Measurements from ENCODE around the gene RNU1-3. TPM values are rescaled to one million over a fixed set of nuclear protein-coding genes. Genes with fewer than 3 reads are reported as not detected.

Gene RNU1-3
- total and polyA plus RNA-seq, 2 of the 13 experiments (the other 11 are each of a cell fraction or from before 2014, with no cell fraction given), result under 0.01 to 11,018 TPM

DNA sequence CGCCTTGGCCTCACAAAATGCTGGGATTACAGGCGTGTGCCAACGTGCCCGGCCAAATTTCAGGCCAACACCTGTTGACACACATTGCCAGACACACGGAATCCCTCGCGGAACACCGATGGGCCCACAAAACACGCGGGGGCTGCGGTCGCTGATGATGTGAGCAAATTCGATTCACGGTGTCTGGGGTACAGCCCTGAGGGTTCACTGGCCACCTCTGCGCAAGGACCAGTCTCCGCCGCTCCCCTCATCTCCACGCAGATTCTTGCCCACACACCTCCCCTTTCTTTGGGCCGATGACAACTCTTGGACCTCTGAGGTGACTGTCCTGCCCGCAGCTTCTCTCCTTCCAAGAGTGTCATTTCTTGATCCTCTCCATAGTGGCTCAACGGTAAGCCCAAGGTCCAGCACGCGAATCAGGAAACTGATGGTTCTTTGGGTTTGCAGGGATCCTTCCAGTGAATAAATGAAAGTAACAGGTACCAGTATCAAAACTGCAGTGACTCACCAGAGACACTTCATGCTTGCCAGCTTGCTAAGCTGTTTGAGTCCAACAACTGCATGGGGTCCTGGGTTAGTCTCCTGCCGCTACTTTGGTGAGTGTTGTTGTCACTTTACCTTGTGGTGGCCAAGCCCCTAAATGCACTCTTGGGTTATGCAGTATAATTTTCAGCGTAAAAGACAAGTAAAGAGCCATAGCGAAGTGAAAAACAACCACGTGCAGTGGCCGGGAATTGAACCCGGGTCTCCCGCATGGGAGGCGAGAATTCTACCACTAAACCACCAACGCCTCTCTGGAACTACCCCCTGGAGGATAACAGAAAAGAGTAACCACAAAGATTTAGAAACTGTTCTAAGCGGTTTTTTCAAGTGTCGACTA, 11.0 kb upstream of the RNU1-3 start (continued):
- TF ChIP-seq, protein P1, sequence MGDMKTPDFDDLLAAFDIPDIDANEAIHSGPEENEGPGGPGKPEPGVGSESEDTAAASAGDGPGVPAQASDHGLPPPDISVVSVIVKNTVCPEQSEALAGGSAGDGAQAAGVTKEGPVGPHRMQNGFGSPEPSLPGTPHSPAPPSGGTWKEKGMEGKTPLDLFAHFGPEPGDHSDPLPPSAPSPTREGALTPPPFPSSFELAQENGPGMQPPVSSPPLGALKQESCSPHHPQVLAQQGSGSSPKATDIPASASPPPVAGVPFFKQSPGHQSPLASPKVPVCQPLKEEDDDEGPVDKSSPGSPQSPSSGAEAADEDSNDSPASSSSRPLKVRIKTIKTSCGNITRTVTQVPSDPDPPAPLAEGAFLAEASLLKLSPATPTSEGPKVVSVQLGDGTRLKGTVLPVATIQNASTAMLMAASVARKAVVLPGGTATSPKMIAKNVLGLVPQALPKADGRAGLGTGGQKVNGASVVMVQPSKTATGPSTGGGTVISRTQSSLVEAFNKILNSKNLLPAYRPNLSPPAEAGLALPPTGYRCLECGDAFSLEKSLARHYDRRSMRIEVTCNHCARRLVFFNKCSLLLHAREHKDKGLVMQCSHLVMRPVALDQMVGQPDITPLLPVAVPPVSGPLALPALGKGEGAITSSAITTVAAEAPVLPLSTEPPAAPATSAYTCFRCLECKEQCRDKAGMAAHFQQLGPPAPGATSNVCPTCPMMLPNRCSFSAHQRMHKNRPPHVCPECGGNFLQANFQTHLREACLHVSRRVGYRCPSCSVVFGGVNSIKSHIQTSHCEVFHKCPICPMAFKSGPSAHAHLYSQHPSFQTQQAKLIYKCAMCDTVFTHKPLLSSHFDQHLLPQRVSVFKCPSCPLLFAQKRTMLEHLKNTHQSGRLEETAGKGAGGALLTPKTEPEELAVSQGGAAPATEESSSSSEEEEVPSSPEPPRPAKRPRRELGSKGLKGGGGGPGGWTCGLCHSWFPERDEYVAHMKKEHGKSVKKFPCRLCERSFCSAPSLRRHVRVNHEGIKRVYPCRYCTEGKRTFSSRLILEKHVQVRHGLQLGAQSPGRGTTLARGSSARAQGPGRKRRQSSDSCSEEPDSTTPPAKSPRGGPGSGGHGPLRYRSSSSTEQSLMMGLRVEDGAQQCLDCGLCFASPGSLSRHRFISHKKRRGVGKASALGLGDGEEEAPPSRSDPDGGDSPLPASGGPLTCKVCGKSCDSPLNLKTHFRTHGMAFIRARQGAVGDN (CRISPR knock-in tag; IDR thresholded peaks at IDR 0.05), result peak; percentile 59
- no peak for TF ChIP-seq HNRNPL (IDR thresholded peaks at IDR 0.05; ENCODE audit: low read depth, low read length)
- TF ChIP-seq, protein P2, sequence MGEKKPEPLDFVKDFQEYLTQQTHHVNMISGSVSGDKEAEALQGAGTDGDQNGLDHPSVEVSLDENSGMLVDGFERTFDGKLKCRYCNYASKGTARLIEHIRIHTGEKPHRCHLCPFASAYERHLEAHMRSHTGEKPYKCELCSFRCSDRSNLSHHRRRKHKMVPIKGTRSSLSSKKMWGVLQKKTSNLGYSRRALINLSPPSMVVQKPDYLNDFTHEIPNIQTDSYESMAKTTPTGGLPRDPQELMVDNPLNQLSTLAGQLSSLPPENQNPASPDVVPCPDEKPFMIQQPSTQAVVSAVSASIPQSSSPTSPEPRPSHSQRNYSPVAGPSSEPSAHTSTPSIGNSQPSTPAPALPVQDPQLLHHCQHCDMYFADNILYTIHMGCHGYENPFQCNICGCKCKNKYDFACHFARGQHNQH (CRISPR knock-in tag; IDR thresholded peaks at IDR 0.05), result peak; percentile 81
- TF ChIP-seq, protein P3, sequence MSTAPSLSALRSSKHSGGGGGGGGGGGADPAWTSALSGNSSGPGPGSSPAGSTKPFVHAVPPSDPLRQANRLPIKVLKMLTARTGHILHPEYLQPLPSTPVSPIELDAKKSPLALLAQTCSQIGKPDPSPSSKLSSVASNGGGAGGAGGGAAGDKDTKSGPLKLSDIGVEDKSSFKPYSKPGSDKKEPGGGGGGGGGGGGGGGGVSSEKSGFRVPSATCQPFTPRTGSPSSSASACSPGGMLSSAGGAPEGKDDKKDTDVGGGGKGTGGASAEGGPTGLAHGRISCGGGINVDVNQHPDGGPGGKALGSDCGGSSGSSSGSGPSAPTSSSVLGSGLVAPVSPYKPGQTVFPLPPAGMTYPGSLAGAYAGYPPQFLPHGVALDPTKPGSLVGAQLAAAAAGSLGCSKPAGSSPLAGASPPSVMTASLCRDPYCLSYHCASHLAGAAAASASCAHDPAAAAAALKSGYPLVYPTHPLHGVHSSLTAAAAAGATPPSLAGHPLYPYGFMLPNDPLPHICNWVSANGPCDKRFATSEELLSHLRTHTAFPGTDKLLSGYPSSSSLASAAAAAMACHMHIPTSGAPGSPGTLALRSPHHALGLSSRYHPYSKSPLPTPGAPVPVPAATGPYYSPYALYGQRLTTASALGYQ (CRISPR knock-in tag; IDR thresholded peaks at IDR 0.05), result no peak
- TF ChIP-seq SOX13 (IDR thresholded peaks at IDR 0.05), result no peak; the same call in 1 of the 2 replicates
- TF ChIP-seq SOX13 (CRISPR knock-in tag; conservative IDR thresholded peaks at IDR 0.05 in 1 of 2, IDR thresholded peaks at IDR 0.05 in 1 of 2), result peak in 1 of 2 experiments; percentile 57; a peak in 2 of 4 replicates
- TF ChIP-seq SALL2 (CRISPR knock-in tag; IDR thresholded peaks at IDR 0.05), result no peak
- peak; percentile 69 for TF ChIP-seq FOSL2 (CRISPR knock-in tag; IDR thresholded peaks at IDR 0.05)
- no peak for TF ChIP-seq ZNF383 (CRISPR knock-in tag; IDR thresholded peaks at IDR 0.05; ENCODE audit: borderline replicate concordance)
- 0 out of 2 replicates have a peak, but pooled peaks have one; percentile 63 for TF ChIP-seq PPARG (CRISPR knock-in tag; conservative IDR thresholded peaks at IDR 0.05)
- peak; percentile 72; the same call in 1 of the 2 replicates for TF ChIP-seq ZNF501 (CRISPR knock-in tag; IDR thresholded peaks at IDR 0.05)
- TF ChIP-seq TP53 (CRISPR knock-in tag; conservative IDR thresholded peaks at IDR 0.05), result no peak
- no peak for TF ChIP-seq PCBP1 (IDR thresholded peaks at IDR 0.05; ENCODE audit: borderline replicate concordance, low read depth, low read length)
- TF ChIP-seq ZBTB38 (CRISPR knock-in tag; IDR thresholded peaks at IDR 0.05), result peak; percentile 82
- no peak for TF ChIP-seq ZNF432 (CRISPR knock-in tag; IDR thresholded peaks at IDR 0.05; ENCODE audit: borderline replicate concordance)
- TF ChIP-seq EHMT2 (IDR thresholded peaks at IDR 0.05; ENCODE audit: borderline replicate concordance, low read depth, low read length), result 0 out of 2 replicates have a peak, but pooled peaks have one; percentile 28
- TF ChIP-seq SP5 (CRISPR knock-in tag; IDR thresholded peaks at IDR 0.05; ENCODE audit: borderline replicate concordance, low read depth), result no peak
- TF ChIP-seq HDAC1 (CRISPR knock-in tag; IDR thresholded peaks at IDR 0.05), result peak; percentile 22; the same call in 1 of the 2 replicates
- TF ChIP-seq ZNF264 (CRISPR knock-in tag; IDR thresholded peaks at IDR 0.05), result no peak
- no peak for TF ChIP-seq CAMTA2 (CRISPR knock-in tag; IDR thresholded peaks at IDR 0.05; ENCODE audit: borderline replicate concordance)
- TF ChIP-seq HCFC1 (IDR thresholded peaks at IDR 0.05; ENCODE audit: low read depth, low read length), result peak; percentile 24; the same call in 1 of the 2 replicates

Data from HepG2 (cell line).